Measurements from ENCODE around the gene ERICH2.
"Not testable (repeated sequence)": the region's sequence is repeated elsewhere in the genome, so short reads cannot be mapped to it uniquely, and the experiment has no call there.

ERICH2 gene

GRCh38 chr2:170770008-170770605 is at the start of gene ERICH2:
Gene ERICH2, plus strand, starts transcription at chr2:170770378. Its CDS starts 304 bp downstream, at chr2:170770682.
- peak; percentile 57 to 63 (median 62) for DNase-seq

- DNase-seq = no peak
These were observed 48.5 kb upstream of the ERICH2 start for GRCh38 chr2:170721678-170722077.

GRCh38 chr2:170722301-170722700 is 47.9 kb upstream of the ERICH2 start:
- DNase-seq = no peak

- no peak for DNase-seq
These were observed 46.7 kb upstream of the ERICH2 start for GRCh38 chr2:170723446-170723958.

GRCh38 chr2:170733798-170734600 is 36.2 kb upstream of the ERICH2 start:
- DNase-seq = no peak

- DNase-seq = not testable (repeated sequence)
These were observed 35.6 kb upstream of the ERICH2 start for GRCh38 chr2:170734601-170735000.

- DNase-seq = peak in 2 of 3 donors; percentile 67 to 69
These were observed 33.5 kb upstream of the ERICH2 start for GRCh38 chr2:170736628-170737027.

- no peak for DNase-seq
These were observed 32.8 kb upstream of the ERICH2 start for GRCh38 chr2:170737406-170737805.

GRCh38 chr2:170737821-170738220 is 32.4 kb upstream of the ERICH2 start:
- no peak for DNase-seq

- DNase-seq = no peak
These were observed 31.1 kb upstream of the ERICH2 start for GRCh38 chr2:170739048-170739447.

- no peak for DNase-seq
These were observed 30.6 kb upstream of the ERICH2 start for GRCh38 chr2:170739507-170740046.

- DNase-seq = no peak
These were observed 29.5 kb upstream of the ERICH2 start for GRCh38 chr2:170740660-170741059.

GRCh38 chr2:170742000-170742399 is 28.2 kb upstream of the ERICH2 start:
- no peak for DNase-seq

- no peak for DNase-seq
These were observed 27.2 kb upstream of the ERICH2 start for GRCh38 chr2:170742896-170743529.

GRCh38 chr2:170743530-170744239 is 26.5 kb upstream of the ERICH2 start:
- DNase-seq = no peak

GRCh38 chr2:170744248-170745002 is 25.8 kb upstream of the ERICH2 start:
- peak; percentile 58 to 77 (median 65) for DNase-seq

GRCh38 chr2:170745305-170745704 is 24.9 kb upstream of the ERICH2 start:
- peak; percentile 55 to 90 (median 83) for DNase-seq

GRCh38 chr2:170747921-170748320 is 22.3 kb upstream of the ERICH2 start:
- DNase-seq = peak in 2 of 3 donors; percentile 41 to 58

GRCh38 chr2:170751555-170751954 is 18.6 kb upstream of the ERICH2 start:
- not testable (repeated sequence) for DNase-seq

- no peak for DNase-seq
These were observed 8.6 kb upstream of the ERICH2 start for GRCh38 chr2:170761572-170761971.

GRCh38 chr2:170762760-170763159 is 7.4 kb upstream of the ERICH2 start:
- no peak for DNase-seq

GRCh38 chr2:170763232-170763631 is 6.9 kb upstream of the ERICH2 start:
- DNase-seq = no peak
